H1 (cell line): ENCODE results near the gene MOB2.

ENCODE experiments used
- CHD2 ChIP-seq: IDR thresholded peaks from 2 replicates; pipeline ENCODE4 v1.6.1; 2012; ENCODE audit warnings: low read length, improper control_type of control experiment
- CTCF ChIP-seq, 3 experiments: IDR thresholded peaks; 1 replicate in 2 of 3; 2 replicates in 1 of 3; pipeline versions ENCODE4 v1.5.1 to v1.6.1; 2011; ENCODE audit warnings: low read length in 3 of 3, mild to moderate bottlenecking in 3 of 3, inconsistent platforms in 2 of 3, low read depth in 1 of 3, moderate library complexity in 1 of 3; ENCODE audit not compliant: insufficient read depth in 1 of 3; ENCODE audit errors: control extremely low read depth in 1 of 3
- E2F6 ChIP-seq: IDR thresholded peaks from 2 replicates; pipeline ENCODE4 v1.6.1; 2012; ENCODE audit warnings: inconsistent platforms
- EP300 ChIP-seq, 2 experiments: IDR thresholded peaks; 1 replicate in 1 of 2; 2 replicates in 1 of 2; pipeline ENCODE4 v1.6.1; 2011 to 2012; ENCODE audit warnings: low read depth in 2 of 2, low read length in 2 of 2, mild to moderate bottlenecking in 2 of 2, borderline replicate concordance in 1 of 2, inconsistent platforms in 1 of 2, moderate library complexity in 1 of 2
- FOSL1 ChIP-seq: IDR thresholded peaks from 2 replicates; pipeline ENCODE4 v1.6.1; 2011; ENCODE audit warnings: mild to moderate bottlenecking, low read depth, low read length, moderate library complexity; ENCODE audit not compliant: insufficient read depth
- GTF2F1 ChIP-seq: IDR thresholded peaks from 2 replicates; pipeline ENCODE4 v1.6.1; 2012; ENCODE audit warnings: low read depth, low read length, improper control_type of control experiment, borderline replicate concordance
- JUN ChIP-seq: IDR thresholded peaks from 2 replicates; pipeline ENCODE4 v1.6.1; 2011; ENCODE audit warnings: low read depth, mild to moderate bottlenecking, improper control_type of control experiment, low read length
- POLR2A ChIP-seq, 2 experiments: IDR thresholded peaks; 1 replicate in 1 of 2; 2 replicates in 1 of 2; pipeline ENCODE4 v1.6.1; 2011; ENCODE audit warnings: low read depth in 2 of 2, low read length in 2 of 2, mild to moderate bottlenecking in 2 of 2; ENCODE audit errors: control extremely low read depth in 1 of 2
- POLR2AphosphoS5 ChIP-seq: IDR thresholded peaks from 2 replicates; pipeline ENCODE4 v1.6.1; 2011; ENCODE audit warnings: low read depth, low read length
- TEAD4 ChIP-seq: IDR thresholded peaks from 2 replicates; pipeline ENCODE4 v1.6.1; 2012; ENCODE audit warnings: low read depth, low read length, inconsistent platforms, mixed read lengths
- USF2 ChIP-seq: IDR thresholded peaks from 2 replicates; pipeline ENCODE4 v1.6.1; 2011; ENCODE audit warnings: low read length, improper control_type of control experiment
- YY1 ChIP-seq: IDR thresholded peaks from 2 replicates; pipeline ENCODE4 v1.6.1; 2011; ENCODE audit warnings: low read depth, mild to moderate bottlenecking, low read length

- TF ChIP-seq CTCF (IDR thresholded peaks at IDR 0.05; ENCODE audit: control extremely low read depth in 1 of 3, insufficient read depth in 1 of 3, low read depth in 1 of 3, low read length in 3 of 3) (peak; percentile 91 to 98 (median 92)), CHD2 (no peak), TEAD4 (peak; percentile 66; the same call in 1 of the 2 replicates), USF2 (no peak; the same call in 1 of the 2 replicates), E2F6 (no peak; the same call in 1 of the 2 replicates), POLR2A (IDR thresholded peaks at IDR 0.05; ENCODE audit: control extremely low read depth in 1 of 2, low read depth in 2 of 2, low read length in 2 of 2) (no peak), YY1 (no peak), EP300 (IDR thresholded peaks at IDR 0.05; ENCODE audit: borderline replicate concordance in 1 of 2, low read depth in 2 of 2, low read length in 2 of 2) (no peak), GTF2F1 (no peak), FOSL1 (no peak), JUN (no peak), POLR2AphosphoS5 (no peak)
Measured at GRCh38 chr11:1515082-1516060, 28.8 kb upstream of the MOB2 start.
